PC-9 (cell line): ENCODE data around the gene GPR15LG.
"Not testable (repeated sequence)": the region's sequence is repeated elsewhere in the genome, so short reads cannot be mapped to it uniquely, and the experiment has no call there.

Experiments used
- CTCF ChIP-seq: fragments of 200-600 bp; sonication (generic); conservative IDR thresholded peaks from 2 replicates; pipeline ENCODE4 v1.6.1; 2017; ENCODE audit warnings: mixed run types, antibody characterized with exemption, mild to moderate bottlenecking, moderate library complexity
- EZH2 ChIP-seq: fragments of 200-600 bp; sonication (generic); IDR thresholded peaks from 2 replicates; pipeline ENCODE4 v1.8.0; 2017; ENCODE audit warnings: antibody characterized with exemption, low read depth

GRCh38 chr10:84180386-84180785, 6.8 kb downstream of the GPR15LG start:
- TF ChIP-seq CTCF, EZH2: not testable (repeated sequence)
